ENCODE measurements around the gene CLCA2.

CLCA2 gene

GRCh38 chr1:86450847-86451246 is 26.9 kb downstream of the CLCA2 start:
- no CpG with 5 or more reads among the region's 3 CpGs for WGBS (ENCODE audit: insufficient coverage, insufficient read length)

GRCh38 chr1:86453664-86454063 is 29.7 kb downstream of the CLCA2 start:
- no peak for DNase-seq (ENCODE audit: low read depth, low spot score)
- Histone ChIP-seq H3K4me3 (ENCODE audit: low read length) (no peak overlapping the region), H3K27ac (ENCODE audit: low read length) (no peak overlapping the region), H3K27me3 (ENCODE audit: control insufficient read depth, insufficient read depth, low read length) (no peaks in the 10 kb centered on the region), H3K4me1 (ENCODE audit: control insufficient read depth, insufficient read depth, low read length) (no peaks in the 10 kb centered on the region), H3K9me3 (ENCODE audit: control insufficient read depth, insufficient read depth, low read length) (no peaks in the 10 kb centered on the region), H3K36me3 (ENCODE audit: control insufficient read depth, insufficient read depth, low read length) (no peaks in the 10 kb centered on the region)
- no CpG with 5 or more reads among the region's 3 CpGs for WGBS (ENCODE audit: insufficient coverage, insufficient read length)

More at GRCh38 chr1:86450847-86451246, 26.9 kb downstream of the CLCA2 start:
- H3K4me3 ChIP-seq (ENCODE audit: low read length) = no peak overlapping the region
- H3K4me1 ChIP-seq (ENCODE audit: control insufficient read depth, insufficient read depth, low read length) = no peaks in the 10 kb centered on the region
- H3K9me3 ChIP-seq (ENCODE audit: control insufficient read depth, insufficient read depth, low read length) = no peaks in the 10 kb centered on the region
- H3K27me3 ChIP-seq (ENCODE audit: control insufficient read depth, insufficient read depth, low read length) = no peaks in the 10 kb centered on the region
- no peak for DNase-seq (ENCODE audit: low read depth, low spot score)
- no peaks in the 10 kb centered on the region for H3K36me3 ChIP-seq (ENCODE audit: control insufficient read depth, insufficient read depth, low read length)
- no peak overlapping the region for H3K27ac ChIP-seq (ENCODE audit: low read length)

DNA sequence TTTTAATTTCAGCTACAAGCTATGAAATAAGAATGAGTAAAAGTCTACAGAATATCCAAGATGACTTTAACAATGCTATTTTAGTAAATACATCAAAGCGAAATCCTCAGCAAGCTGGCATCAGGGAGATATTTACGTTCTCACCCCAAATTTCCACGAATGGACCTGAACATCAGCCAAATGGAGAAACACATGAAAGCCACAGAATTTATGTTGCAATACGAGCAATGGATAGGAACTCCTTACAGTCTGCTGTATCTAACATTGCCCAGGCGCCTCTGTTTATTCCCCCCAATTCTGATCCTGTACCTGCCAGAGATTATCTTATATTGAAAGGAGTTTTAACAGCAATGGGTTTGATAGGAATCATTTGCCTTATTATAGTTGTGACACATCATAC is 31.1 kb downstream of the CLCA2 start:
- no CpG with 5 or more reads among the region's 5 CpGs for WGBS (ENCODE audit: insufficient coverage, insufficient read length)
- Histone ChIP-seq H3K4me1 (ENCODE audit: control insufficient read depth, insufficient read depth, low read length) (no peaks in the 10 kb centered on the region), H3K27me3 (ENCODE audit: control insufficient read depth, insufficient read depth, low read length) (no peaks in the 10 kb centered on the region), H3K36me3 (ENCODE audit: control insufficient read depth, insufficient read depth, low read length) (no peaks in the 10 kb centered on the region), H3K4me3 (ENCODE audit: low read length) (no peak overlapping the region), H3K9me3 (ENCODE audit: control insufficient read depth, insufficient read depth, low read length) (no peaks in the 10 kb centered on the region), H3K27ac (ENCODE audit: low read length) (no peak overlapping the region)
- no peak for DNase-seq (ENCODE audit: low read depth, low spot score)

GRCh38 chr1:86460998-86461397 is 37.0 kb downstream of the CLCA2 start:
- WGBS (ENCODE audit: insufficient coverage, insufficient read length) = no CpG with 5 or more reads among the region's 1 CpG
- Histone ChIP-seq H3K27me3 (ENCODE audit: control insufficient read depth, insufficient read depth, low read length) (no peaks in the 10 kb centered on the region), H3K4me3 (ENCODE audit: low read length) (no peak overlapping the region), H3K36me3 (ENCODE audit: control insufficient read depth, insufficient read depth, low read length) (no peaks in the 10 kb centered on the region), H3K27ac (ENCODE audit: low read length) (no peak overlapping the region), H3K4me1 (ENCODE audit: control insufficient read depth, insufficient read depth, low read length) (no peaks in the 10 kb centered on the region), H3K9me3 (ENCODE audit: control insufficient read depth, insufficient read depth, low read length) (no peaks in the 10 kb centered on the region)
- no peak for DNase-seq (ENCODE audit: low read depth, low spot score)

DNA sequence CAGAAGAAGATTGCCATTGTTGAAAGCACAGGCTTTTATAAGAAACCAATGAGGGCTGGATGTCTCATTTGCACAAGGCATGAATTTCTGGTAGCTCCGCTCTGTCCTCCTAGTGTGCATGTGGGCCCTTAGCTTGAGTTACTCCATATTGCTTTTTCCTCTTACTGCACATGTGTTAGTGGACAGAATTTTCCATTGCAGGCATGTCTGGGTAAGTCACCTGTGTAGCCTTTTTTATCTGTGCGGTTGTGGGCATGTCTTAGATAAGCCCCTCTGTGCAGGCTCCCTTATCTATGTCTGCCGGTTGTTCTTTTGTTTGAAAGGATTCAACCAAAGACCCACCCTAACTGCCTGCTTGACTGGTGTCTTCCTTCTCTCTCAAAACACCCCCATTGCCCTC is 37.5 kb downstream of the CLCA2 start:
- no CpG with 5 or more reads among the region's 3 CpGs for WGBS (ENCODE audit: insufficient coverage, insufficient read length)

GRCh38 chr1:86464819-86465218 is 40.8 kb downstream of the CLCA2 start:
- Histone ChIP-seq H3K4me1 (ENCODE audit: control insufficient read depth, insufficient read depth, low read length) (no peaks in the 10 kb centered on the region), H3K27me3 (ENCODE audit: control insufficient read depth, insufficient read depth, low read length) (no peaks in the 10 kb centered on the region), H3K36me3 (ENCODE audit: control insufficient read depth, insufficient read depth, low read length) (no peaks in the 10 kb centered on the region), H3K9me3 (ENCODE audit: control insufficient read depth, insufficient read depth, low read length) (no peaks in the 10 kb centered on the region), H3K4me3 (ENCODE audit: low read length) (no peak overlapping the region), H3K27ac (ENCODE audit: low read length) (no peak overlapping the region)
- no CpG with 5 or more reads among the region's 1 CpG for WGBS (ENCODE audit: insufficient coverage, insufficient read length)
- no peak for DNase-seq (ENCODE audit: low read depth, low spot score)

More for the DNA sequence above, 37.5 kb downstream of the CLCA2 start:
- H3K4me1 ChIP-seq (ENCODE audit: control insufficient read depth, insufficient read depth, low read length) = no peaks in the 10 kb centered on the region
- no peaks in the 10 kb centered on the region for H3K9me3 ChIP-seq (ENCODE audit: control insufficient read depth, insufficient read depth, low read length)
- H3K36me3 ChIP-seq (ENCODE audit: control insufficient read depth, insufficient read depth, low read length) = no peaks in the 10 kb centered on the region
- no peaks in the 10 kb centered on the region for H3K27me3 ChIP-seq (ENCODE audit: control insufficient read depth, insufficient read depth, low read length)
- H3K27ac ChIP-seq (ENCODE audit: low read length) = no peak overlapping the region
- DNase-seq (ENCODE audit: low read depth, low spot score) = no peak
- H3K4me3 ChIP-seq (ENCODE audit: low read length) = no peak overlapping the region

GRCh38 chr1:86466109-86466844 is 42.3 kb downstream of the CLCA2 start:
- no CpG with 5 or more reads among the region's 2 CpGs for WGBS (ENCODE audit: insufficient coverage, insufficient read length)
- no peak for DNase-seq (ENCODE audit: low read depth, low spot score)
- H3K36me3 ChIP-seq (ENCODE audit: control insufficient read depth, insufficient read depth, low read length) = no peaks in the 10 kb centered on the region

DNA sequence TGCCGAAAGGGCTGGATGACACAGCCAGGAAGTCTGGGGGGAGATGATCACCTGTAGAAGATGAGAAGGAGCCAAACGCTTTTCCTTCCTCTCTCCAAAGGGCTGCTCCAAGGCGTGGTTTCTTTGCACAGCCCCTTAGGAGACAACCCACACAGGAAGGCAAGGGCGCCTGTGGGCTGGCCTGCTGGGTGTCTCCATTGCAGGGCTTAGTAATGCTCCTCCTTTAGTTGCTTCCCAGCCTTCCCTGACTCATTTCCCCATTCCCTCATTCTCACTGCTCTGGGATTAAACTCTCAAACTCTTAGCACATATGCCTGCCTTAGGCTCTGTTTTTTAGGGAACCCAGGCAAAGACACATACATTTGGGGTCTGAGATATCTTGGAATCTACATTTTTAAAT is 43.0 kb downstream of the CLCA2 start:
- Histone ChIP-seq H3K27ac (ENCODE audit: low read length) (no peak overlapping the region), H3K4me3 (ENCODE audit: low read length) (no peak overlapping the region), H3K4me1 (ENCODE audit: control insufficient read depth, insufficient read depth, low read length) (no peaks in the 10 kb centered on the region), H3K9me3 (ENCODE audit: control insufficient read depth, insufficient read depth, low read length) (no peaks in the 10 kb centered on the region), H3K36me3 (ENCODE audit: control insufficient read depth, insufficient read depth, low read length) (no peaks in the 10 kb centered on the region), H3K27me3 (ENCODE audit: control insufficient read depth, insufficient read depth, low read length) (no peaks in the 10 kb centered on the region)
- no CpG with 5 or more reads among the region's 4 CpGs for WGBS (ENCODE audit: insufficient coverage, insufficient read length)
- no peak for DNase-seq (ENCODE audit: low read depth, low spot score)

More at GRCh38 chr1:86466109-86466844, 42.3 kb downstream of the CLCA2 start:
- no peaks in the 10 kb centered on the region for H3K27me3 ChIP-seq (ENCODE audit: control insufficient read depth, insufficient read depth, low read length)
- no peak overlapping the region for H3K4me3 ChIP-seq (ENCODE audit: low read length)
- no peak overlapping the region for H3K27ac ChIP-seq (ENCODE audit: low read length)
- H3K4me1 ChIP-seq (ENCODE audit: control insufficient read depth, insufficient read depth, low read length) = no peaks in the 10 kb centered on the region
- no peaks in the 10 kb centered on the region for H3K9me3 ChIP-seq (ENCODE audit: control insufficient read depth, insufficient read depth, low read length)

DNA sequence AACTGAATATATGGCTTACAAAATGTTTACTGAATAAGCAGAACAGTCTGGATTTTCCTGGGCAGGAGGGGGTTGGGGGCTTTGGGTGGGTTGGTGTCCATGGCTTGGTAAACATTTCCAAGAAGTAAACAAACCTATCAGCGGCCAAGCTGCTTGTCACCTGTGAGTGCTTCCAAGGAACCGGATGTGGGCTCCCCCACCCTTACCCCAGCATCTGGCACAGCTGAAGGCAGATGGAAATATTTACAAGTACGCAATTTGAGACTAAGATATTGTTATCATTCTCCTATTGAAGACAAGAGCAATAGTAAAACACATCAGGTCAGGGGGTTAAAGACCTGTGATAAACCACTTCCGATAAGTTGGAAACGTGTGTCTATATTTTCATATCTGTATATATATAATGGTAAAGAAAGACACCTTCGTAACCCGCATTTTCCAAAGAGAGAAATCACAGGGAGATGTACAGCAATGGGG is 44.6 kb downstream of the CLCA2 start, which contains the start of gene CLCA1:
TSS of gene CLCA1 (plus strand) at position 427 of the 477 bp plus-strand sequence. CDS start at position 472, 45 bp downstream.
- whole genome bisulfite sequencing (ENCODE audit: insufficient coverage, insufficient read length) = no CpG with 5 or more reads among the region's 7 CpGs
- no peak for DNase-seq (ENCODE audit: low read depth, low spot score)
- H3K36me3 ChIP-seq (ENCODE audit: control insufficient read depth, insufficient read depth, low read length) = no peaks in the 10 kb centered on the region
- H3K4me3 ChIP-seq (ENCODE audit: low read length) = no peak within 1 kb of the TSS
- no peak within 1 kb of the TSS for H3K27ac ChIP-seq (ENCODE audit: low read length)
- H3K27me3 ChIP-seq (ENCODE audit: control insufficient read depth, insufficient read depth, low read length) = no peaks in the 10 kb centered on the region
- H3K9me3 ChIP-seq (ENCODE audit: control insufficient read depth, insufficient read depth, low read length) = no peaks in the 10 kb centered on the region
- no peaks in the 10 kb centered on the region for H3K4me1 ChIP-seq (ENCODE audit: control insufficient read depth, insufficient read depth, low read length)

DNA sequence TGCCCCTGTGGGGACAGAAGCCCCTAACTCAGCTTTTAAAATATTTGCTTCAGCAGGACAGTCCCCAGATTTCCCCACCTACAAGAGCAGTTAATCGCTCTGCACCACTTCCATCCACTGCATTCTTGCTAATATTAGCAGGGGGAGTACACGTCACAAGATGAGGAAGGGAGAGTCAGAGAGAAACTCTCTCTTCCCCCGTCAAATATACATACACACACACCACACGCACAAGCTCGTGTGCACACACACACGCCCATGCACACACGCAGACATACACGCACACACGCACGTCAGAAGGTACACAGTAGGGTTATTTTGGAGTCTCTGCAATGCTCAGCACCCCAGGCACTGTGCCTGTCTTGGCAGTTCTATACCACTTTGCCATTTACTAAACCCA is 46.9 kb downstream of the CLCA2 start:
- Histone ChIP-seq H3K36me3 (ENCODE audit: control insufficient read depth, insufficient read depth, low read length) (no peaks in the 10 kb centered on the region), H3K4me1 (ENCODE audit: control insufficient read depth, insufficient read depth, low read length) (no peaks in the 10 kb centered on the region), H3K9me3 (ENCODE audit: control insufficient read depth, insufficient read depth, low read length) (no peaks in the 10 kb centered on the region), H3K27me3 (ENCODE audit: control insufficient read depth, insufficient read depth, low read length) (no peaks in the 10 kb centered on the region), H3K4me3 (ENCODE audit: low read length) (no peak overlapping the region), H3K27ac (ENCODE audit: low read length) (no peak overlapping the region)
- no CpG with 5 or more reads among the region's 10 CpGs for WGBS (ENCODE audit: insufficient coverage, insufficient read length)
- no peak for DNase-seq (ENCODE audit: low read depth, low spot score)

GRCh38 chr1:86471291-86471690 is 47.3 kb downstream of the CLCA2 start:
- Histone ChIP-seq H3K4me1 (ENCODE audit: control insufficient read depth, insufficient read depth, low read length) (no peaks in the 10 kb centered on the region), H3K4me3 (ENCODE audit: low read length) (no peak overlapping the region), H3K36me3 (ENCODE audit: control insufficient read depth, insufficient read depth, low read length) (no peaks in the 10 kb centered on the region), H3K27ac (ENCODE audit: low read length) (no peak overlapping the region), H3K27me3 (ENCODE audit: control insufficient read depth, insufficient read depth, low read length) (no peaks in the 10 kb centered on the region), H3K9me3 (ENCODE audit: control insufficient read depth, insufficient read depth, low read length) (no peaks in the 10 kb centered on the region)
- DNase-seq (ENCODE audit: low read depth, low spot score) = no peak

All from iPS DF 6.9 (cell line).